ENCODE data around the gene BRAF. TPM values are rescaled to one million over a fixed set of nuclear protein-coding genes. Genes with fewer than 3 reads are reported as not detected.
"Not testable (repeated sequence)": the region's sequence is repeated elsewhere in the genome, so short reads cannot be mapped to it uniquely, and the experiment has no call there.

BRAF gene
- total RNA-seq, 2 donors from 2014 or later: 20.0 to 23.4 TPM

GRCh38 chr7:140743255-140743654, 181.5 kb downstream of the BRAF start:
- DNase-seq; intact Hi-C loops (cut with DNase I); ATAC-seq: not testable (repeated sequence)

GRCh38 chr7:140738280-140738679, 186.4 kb downstream of the BRAF start:
- intact Hi-C loops (cut with DNase I): no loop called here
- no peak for ATAC-seq
- DNase-seq: no peak

DNA sequence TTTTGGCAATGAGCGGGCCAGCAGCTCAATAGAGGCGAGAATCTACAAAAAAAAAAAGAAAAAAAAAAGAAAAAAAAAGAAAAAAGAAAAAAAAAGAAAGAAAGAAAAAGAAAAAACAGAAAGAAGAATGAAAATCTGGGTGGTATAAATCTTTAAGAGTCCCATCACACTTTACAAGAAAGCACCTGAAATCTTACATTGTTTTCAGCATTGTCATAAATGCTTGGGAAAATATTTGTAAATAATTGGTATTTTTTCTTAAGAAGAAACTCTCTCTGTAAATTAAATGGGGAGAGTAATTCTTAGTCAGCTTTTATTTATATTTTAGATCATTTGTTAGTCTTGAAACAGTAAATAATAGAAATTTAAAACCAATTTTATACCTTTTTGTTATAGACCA, 190.0 kb downstream of the BRAF start:
- ATAC-seq (no peak), DNase-seq (no peak)
- intact Hi-C loops (cut with DNase I): no loop called here

GRCh38 chr7:140734096-140734495, 190.6 kb downstream of the BRAF start:
- intact Hi-C loops (cut with DNase I): no loop called here
- ATAC-seq: no peak
- DNase-seq: no peak

DNA sequence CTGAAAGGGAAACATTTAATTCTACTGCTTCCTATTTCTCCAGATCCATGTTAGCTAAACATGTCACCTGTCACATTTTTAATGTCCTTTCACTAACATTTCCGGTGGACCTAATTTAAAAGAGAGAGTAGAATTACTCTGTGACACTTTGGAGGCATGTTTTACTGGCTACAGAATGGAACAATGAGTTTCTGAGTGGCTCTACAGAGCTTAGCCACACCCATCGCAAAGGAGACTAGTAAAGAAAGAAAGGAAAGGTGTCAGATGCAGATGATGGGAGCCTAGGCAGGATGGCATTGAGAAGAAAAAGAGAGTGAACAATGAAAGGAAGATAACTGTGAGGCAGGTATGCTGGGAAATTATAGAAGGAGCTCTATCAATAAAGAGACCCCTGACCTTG, 192.3 kb downstream of the BRAF start:
- intact Hi-C loops (cut with DNase I): no loop called here
- DNase-seq (no peak), ATAC-seq (no peak)

GRCh38 chr7:140726281-140726680, 198.4 kb downstream of the BRAF start:
- ATAC-seq (no peak), DNase-seq (no peak)
- intact Hi-C loops (cut with DNase I): no loop called here

DNA sequence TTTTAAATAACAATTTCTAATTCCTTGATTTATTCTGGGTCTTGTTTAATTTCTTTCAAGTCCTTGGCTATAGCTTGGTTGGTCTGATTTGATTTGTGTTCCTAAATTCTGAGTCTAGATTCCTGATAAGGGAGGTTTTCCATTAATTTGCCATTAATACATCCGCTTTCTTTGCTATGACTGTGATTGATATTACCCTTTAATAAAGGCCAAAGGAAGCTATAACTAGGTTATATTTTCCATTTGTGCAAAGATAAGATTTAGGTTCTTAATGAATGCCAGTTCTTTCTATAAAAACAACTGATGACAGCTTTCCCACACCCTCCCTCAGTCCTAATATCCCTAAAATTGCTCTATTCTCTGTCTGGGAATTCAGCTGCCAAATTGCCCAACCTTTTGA, 200.0 kb downstream of the BRAF start:
- no peak for DNase-seq
- intact Hi-C loops (cut with DNase I): no loop called here
- ATAC-seq: no peak

DNA sequence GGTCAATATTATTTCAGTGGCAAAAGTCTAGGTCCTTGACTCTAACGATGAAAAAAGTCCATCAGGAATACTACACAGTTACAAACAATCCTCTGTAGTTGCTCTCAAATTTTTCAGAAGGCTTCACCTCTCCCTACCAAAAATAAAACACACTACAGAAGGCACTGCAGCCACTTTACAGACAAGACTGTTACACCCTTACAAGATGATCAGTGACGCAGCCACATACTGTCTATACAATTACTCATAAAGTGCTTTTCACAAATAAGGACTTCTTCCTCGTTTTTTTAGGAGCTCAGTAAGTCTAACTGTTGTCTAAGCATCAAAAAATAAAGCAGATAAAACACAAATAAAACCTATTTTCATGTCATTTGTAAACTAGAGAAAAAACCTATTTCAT, 201.2 kb downstream of the BRAF start:
- DNase-seq: no peak
- intact Hi-C loops (cut with DNase I): no loop called here

GRCh38 chr7:140723006-140723405, 201.7 kb downstream of the BRAF start:
- ATAC-seq (no peak), DNase-seq (no peak)
- intact Hi-C loops (cut with DNase I): no loop called here

More for the DNA sequence above, 201.2 kb downstream of the BRAF start:
- no peak for ATAC-seq

- ATAC-seq (no peak), DNase-seq (no peak)
- intact Hi-C loops (cut with DNase I): no loop called here
Observed at GRCh38 chr7:140722254-140722653, 202.5 kb downstream of the BRAF start.

DNA sequence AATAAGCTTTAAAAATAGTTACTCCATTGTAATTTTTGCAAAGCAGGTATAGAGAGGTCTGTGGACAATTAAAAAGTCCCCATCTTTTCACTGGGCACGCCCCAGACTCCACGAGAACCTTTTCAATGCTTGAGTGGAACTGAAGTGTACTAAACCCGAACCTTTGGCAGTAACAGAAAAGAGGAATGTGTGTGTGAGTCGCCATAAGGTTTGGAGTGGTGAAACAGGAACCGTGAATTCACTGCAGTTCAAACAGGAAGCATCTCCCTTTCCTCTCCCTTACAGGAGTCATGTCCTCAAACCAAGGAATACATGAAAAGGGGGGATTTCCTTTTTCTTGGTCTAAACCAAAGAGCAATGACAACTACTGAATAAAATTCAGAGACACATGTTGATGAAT, 205.0 kb downstream of the BRAF start:
- intact Hi-C loops (cut with DNase I): no loop called here
- DNase-seq (no peak), ATAC-seq (no peak)

GRCh38 chr7:140714331-140715040, 210.2 kb downstream of the BRAF start:
- intact Hi-C loops (cut with DNase I): no loop called here
- DNase-seq (no peak), ATAC-seq (no peak)

- intact Hi-C loops (cut with DNase I): not testable (repeated sequence)
Observed at GRCh38 chr7:140712392-140712791, 212.3 kb downstream of the BRAF start.

DNA sequence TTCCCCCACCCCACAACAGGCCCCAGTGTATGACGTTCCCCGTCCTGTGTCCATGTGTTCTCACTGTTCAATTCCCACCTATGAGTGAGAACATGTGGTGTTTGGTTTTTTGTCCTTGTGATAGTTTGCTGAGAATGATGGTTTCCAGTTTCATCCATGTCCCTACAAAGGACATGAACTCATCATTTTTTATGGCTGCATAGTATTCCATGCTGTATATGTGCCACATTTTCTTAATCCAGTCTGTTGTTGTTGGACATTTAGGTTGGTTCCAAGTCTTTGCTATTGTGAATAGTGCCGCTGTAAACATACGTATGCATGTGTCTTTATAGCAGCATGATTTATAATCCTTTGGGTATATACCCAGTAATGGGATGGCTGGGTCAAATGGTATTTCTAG, 216.0 kb downstream of the BRAF start:
- intact Hi-C loops (cut with DNase I); DNase-seq; ATAC-seq: not testable (repeated sequence)

More at GRCh38 chr7:140712392-140712791, 212.3 kb downstream of the BRAF start:
- not testable (repeated sequence) for DNase-seq, ATAC-seq

- ATAC-seq: no peak
- intact Hi-C loops (cut with DNase I): no loop called here
Observed at GRCh38 chr7:140707132-140707531, 217.6 kb downstream of the BRAF start.

DNA sequence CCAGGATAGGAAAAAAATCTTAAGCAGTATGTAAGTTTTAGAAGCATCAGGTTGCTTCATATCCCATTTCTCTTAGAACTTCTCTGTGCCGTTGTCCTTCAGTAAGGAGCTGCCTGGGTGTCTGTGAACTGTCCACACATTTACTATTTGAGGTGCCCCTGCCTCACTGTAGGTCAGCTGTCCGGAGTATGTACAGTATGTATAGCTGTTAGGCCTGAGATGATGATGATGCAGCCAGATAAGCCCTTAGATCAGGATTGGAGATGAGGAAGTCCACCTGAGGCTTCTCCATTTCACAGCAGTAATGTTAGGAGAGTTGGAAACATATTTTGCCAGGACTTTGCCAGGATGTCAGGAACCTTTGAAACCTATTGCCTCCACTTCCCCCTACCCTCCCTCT, 220.5 kb downstream of the BRAF start:
- DNase-seq (no peak), ATAC-seq (no peak)
- intact Hi-C loops (cut with DNase I): no loop called here

More at GRCh38 chr7:140707132-140707531, 217.6 kb downstream of the BRAF start:
- DNase-seq: no peak

DNA sequence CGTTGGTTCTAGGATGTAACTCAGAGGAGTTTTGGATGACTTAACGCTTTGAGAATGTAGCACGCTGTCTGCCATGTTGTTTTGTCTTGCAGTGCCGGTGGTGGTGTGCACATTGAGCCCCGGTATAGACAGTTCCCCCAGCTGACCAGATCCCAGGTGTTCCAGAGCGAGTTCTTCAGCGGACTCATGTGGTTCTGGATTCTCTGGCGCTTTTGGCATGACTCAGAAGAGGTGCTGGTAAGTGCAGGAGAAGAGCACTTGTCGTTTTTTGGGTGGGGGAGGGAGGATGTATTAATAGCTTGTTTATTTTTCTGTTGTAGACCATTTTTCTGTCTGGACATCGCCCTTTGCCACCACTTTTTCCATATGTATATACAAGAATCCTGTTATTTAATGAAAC, 222.0 kb downstream of the BRAF start:
- ATAC-seq (peak in 1 of 2 donors; percentile 21), DNase-seq (no peak)
- intact Hi-C loops (cut with DNase I): no loop called here

- intact Hi-C loops (cut with DNase I): no loop called here
- DNase-seq: peak; percentile 40
- ATAC-seq: no peak
Observed at GRCh38 chr7:140698477-140698876, 226.3 kb downstream of the BRAF start.

DNA sequence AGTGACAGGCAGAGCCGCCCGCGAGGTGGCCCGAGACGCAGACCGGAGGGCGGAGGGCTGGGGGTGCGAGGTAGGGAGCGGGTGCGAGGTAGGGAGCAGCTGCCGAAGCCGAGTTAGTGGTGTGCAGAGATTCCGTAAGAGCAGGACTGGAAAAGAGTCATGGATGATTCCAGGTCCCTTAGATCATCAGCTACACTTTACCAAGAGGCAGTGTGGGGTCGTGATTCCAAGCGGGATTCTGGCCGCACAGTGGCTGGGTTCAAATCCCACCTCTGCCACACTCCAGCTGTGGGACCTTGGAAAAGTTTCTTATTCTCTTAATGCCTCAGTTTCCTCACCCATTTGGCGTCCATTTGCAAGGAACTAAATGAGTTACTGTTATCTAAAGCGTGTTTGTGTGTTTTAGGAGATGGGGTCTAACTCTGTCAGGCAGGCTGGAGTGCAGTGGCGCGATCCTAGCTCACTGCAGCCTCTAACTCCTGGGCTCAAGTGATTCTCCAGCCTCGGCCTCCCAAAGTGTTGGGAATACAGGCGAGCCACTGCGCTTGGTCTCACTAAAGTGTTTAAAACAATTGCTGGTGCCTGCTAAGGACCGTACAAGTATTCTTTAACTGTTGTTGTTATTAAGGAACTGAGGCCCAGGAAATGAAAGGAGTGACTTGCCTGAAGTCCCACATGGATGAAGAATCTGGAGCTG, 227.1 kb downstream of the BRAF start:
- DNase-seq: no peak
- ATAC-seq: no peak
- intact Hi-C loops (cut with DNase I): no loop called here

DNA sequence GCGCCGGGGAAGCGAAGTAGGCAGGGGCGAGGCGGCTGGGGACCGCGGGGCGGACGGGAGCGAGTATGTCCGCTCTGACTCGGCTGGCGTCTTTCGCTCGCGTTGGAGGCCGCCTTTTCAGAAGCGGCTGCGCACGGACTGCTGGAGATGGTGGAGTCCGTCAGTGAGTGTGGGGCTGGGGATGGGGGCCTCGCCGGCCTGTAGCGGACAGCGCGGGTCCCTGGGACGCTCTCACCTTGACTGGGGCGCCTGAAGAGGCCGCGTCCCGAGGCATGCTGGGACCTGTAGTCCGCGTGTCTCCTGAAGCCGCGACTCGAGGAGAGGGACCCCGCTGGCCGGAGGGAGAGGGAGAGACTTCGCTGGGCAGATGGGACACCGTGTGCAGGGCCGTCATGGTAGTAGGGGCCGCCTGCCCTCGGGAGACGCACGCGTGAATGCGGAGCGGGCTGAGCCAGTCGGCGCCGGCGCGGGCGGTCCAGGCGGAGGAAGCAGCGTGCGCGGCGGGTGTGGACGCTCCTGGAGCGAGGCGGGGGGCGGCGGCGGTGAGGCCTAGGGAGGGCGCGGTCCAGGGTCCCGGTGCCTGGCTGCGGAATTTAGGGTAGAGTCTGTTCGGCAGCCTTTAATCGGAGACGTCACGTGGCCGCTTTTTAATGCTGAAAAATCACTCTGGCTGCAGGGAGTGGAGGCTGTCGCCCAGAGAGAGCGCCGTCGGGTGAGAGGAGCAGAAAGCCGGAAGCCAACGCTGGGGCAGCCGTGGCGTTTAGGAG, 227.9 kb downstream of the BRAF start, which contains the start of gene NDUFB2:
Gene NDUFB2 (plus strand): TSS at position 29 of the 767 bp plus-strand sequence. CDS start 37 bp downstream, at position 66.
- intact Hi-C loops (cut with DNase I): no loop called here
- peak; percentile 83 for DNase-seq
- peak; percentile 90 to 93 for ATAC-seq

Data from left cardiac atrium (tissue), 4 donors.